Activated B cell treated with CpG ODN at 0.5 μM for 24 hours (primary cell): ENCODE data around the gene FLOT2. TPM values are rescaled to one million over a fixed set of nuclear protein-coding genes. Genes with fewer than 3 reads are reported as not detected.
A peak's percentile ranks its signal among the peaks of the same experiment; 100 is the strongest.
"Not testable (repeated sequence)": the region's sequence is repeated elsewhere in the genome, so short reads cannot be mapped to it uniquely, and the experiment has no call there.

Experiments used
- ATAC-seq: fragments of 200-7000 bp; cut with Tn5 transposase; one replicate; pipeline ENCODE4 v1.10.0; 2021; ENCODE audit warnings: low read depth, mild to moderate bottlenecking, moderate library complexity
- CTCF ChIA-PET: fragments of 350-600 bp; sonication (Branson Sonifier 250); formaldehyde crosslinking; loops from one replicate; lab custom pipeline; 2021; ENCODE audit warnings: antibody characterized with exemption; lab: Charles Lee
- POLR2A ChIA-PET: fragments of 350-600 bp; sonication (Branson Sonifier 250); formaldehyde crosslinking; loops from one replicate; lab custom pipeline; 2021; ENCODE audit warnings: antibody characterized with exemption; lab: Charles Lee
- DNase-seq: peaks from one replicate; pipeline ENCODE4 v3.0.0; 2022
- H3K27ac Mint-ChIP-seq: one replicate; pipeline ENCODE4 v1.8.0; 2020; ENCODE audit warnings: mixed read lengths
- H3K27me3 Mint-ChIP-seq: one replicate; pipeline ENCODE4 v1.8.0; 2021; ENCODE audit warnings: mixed read lengths
- H3K36me3 Mint-ChIP-seq: one replicate; pipeline ENCODE4 v1.8.0; 2021; ENCODE audit warnings: low read depth, mixed read lengths
- H3K4me1 Mint-ChIP-seq: one replicate; pipeline ENCODE4 v1.8.0; 2021; ENCODE audit warnings: mixed read lengths
- H3K4me3 Mint-ChIP-seq: one replicate; pipeline ENCODE4 v1.8.0; 2020; ENCODE audit warnings: mild to moderate bottlenecking, mixed read lengths
- H3K9me3 Mint-ChIP-seq: one replicate; pipeline ENCODE4 v1.8.0; 2020; ENCODE audit warnings: mixed read lengths
- CTCF ChIP-seq: fragments of 200-600 bp; IDR thresholded peaks from one replicate; pipeline ENCODE4 v1.8.0; 2022; ENCODE audit warnings: antibody characterized with exemption, mild to moderate bottlenecking
- intact Hi-C: fragments of 100-400 bp; cut with micrococcal nuclease; formaldehyde crosslinking; loops from one replicate; pipeline ENCODE4 v1.15.1; 2024
- total RNA-seq: library from RNA; stranded (reverse); gene quantifications from 2 replicates; pipeline ENCODE4 v1.2.3, GENCODE V29; 2022

FLOT2 gene
- total RNA-seq, 1 donor from 2014 or later: 321 TPM

DNA sequence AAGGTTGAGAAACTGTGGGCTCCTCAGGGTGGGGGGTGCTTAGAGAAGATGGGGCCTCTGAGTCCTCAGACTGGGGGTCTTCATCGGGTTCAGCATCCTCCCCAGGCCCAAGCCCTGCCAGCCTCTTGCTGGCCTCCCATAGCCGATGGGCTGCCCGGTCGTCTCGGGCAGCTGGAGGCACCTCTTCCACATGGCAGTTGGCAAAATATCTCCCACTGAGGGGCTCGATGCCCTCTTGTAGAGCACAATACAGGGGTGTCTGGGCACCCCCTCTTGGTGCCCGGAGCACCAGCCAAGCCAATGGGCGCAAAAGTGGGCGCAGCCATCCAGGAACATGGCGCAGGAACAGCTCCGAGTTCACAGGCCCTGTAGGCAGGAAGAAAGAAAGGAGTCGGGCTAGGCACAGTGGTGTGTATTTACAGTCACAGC is 1.0 kb upstream of the FLOT2 start:
- intact Hi-C loops: no loop called here
- no peak for DNase-seq
- no peak for ATAC-seq
- H3K27ac Mint-ChIP-seq: peak overlapping the region; percentile 86
- no peak for TF ChIP-seq CTCF
- POLR2A ChIA-PET: interaction anchor here (0.5 to 8.1 kb wide), 16 partner anchors 10 to 394 kb away, joined by 3 to 81 read pairs (median 10); partner anchors contain the start of genes FAM222B, NEK8, PHF12 and RPL23A
- H3K9me3 Mint-ChIP-seq: no peaks in the 10 kb centered on the region
- H3K27me3 Mint-ChIP-seq: no peaks in the 10 kb centered on the region
- H3K4me3 Mint-ChIP-seq: no peak overlapping the region
- peaks cover 41% of the 10 kb centered on the region for H3K36me3 Mint-ChIP-seq
- CTCF ChIA-PET: interaction anchor here (1.5 to 10.4 kb wide), 5 partner anchors 9 to 172 kb away, joined by 6 to 90 read pairs (median 11); partner anchors contain the start of genes FAM222B and TLCD1
- peaks cover 74% of the 10 kb centered on the region for H3K4me1 Mint-ChIP-seq

GRCh38 chr17:28897769-28898526 is 415 bp upstream of the FLOT2 start:
- Mint-ChIP-seq H3K4me1 (peaks cover 76% of the 10 kb centered on the region), H3K36me3 (peaks cover 45% of the 10 kb centered on the region), H3K4me3 (peak overlapping the region; percentile 96), H3K9me3 (no peaks in the 10 kb centered on the region), H3K27me3 (no peaks in the 10 kb centered on the region), H3K27ac (peak overlapping the region; percentile 86)
- no peak for DNase-seq
- TF ChIP-seq CTCF: no peak
- intact Hi-C loops: loop anchor here (1.0 kb wide), 3 partner anchors 10 to 170 kb away; partner anchors contain the start of gene NEK8
- ChIA-PET CTCF (interaction anchor here (0.6 to 10.4 kb wide), 8 partner anchors 9 to 171 kb away, joined by 3 to 90 read pairs (median 6); partner anchors contain the start of genes FAM222B and TLCD1), POLR2A (interaction anchor here (0.5 to 8.1 kb wide), 26 partner anchors 10 to 395 kb away, joined by 3 to 81 read pairs (median 6); partner anchors contain the start of genes ERAL1, FAM222B, NEK8 and PHF12)
- no peak for ATAC-seq

GRCh38 chr17:28896491-28896883 is 1.0 kb downstream of the FLOT2 start:
- Mint-ChIP-seq H3K4me3 (peak overlapping the region; percentile 96), H3K27me3 (no peaks in the 10 kb centered on the region), H3K27ac (peak overlapping the region; percentile 86), H3K4me1 (peaks cover 81% of the 10 kb centered on the region), H3K9me3 (no peaks in the 10 kb centered on the region), H3K36me3 (peaks cover 49% of the 10 kb centered on the region)
- no peak for TF ChIP-seq CTCF
- CTCF ChIA-PET: interaction anchor here (1.1 to 10.4 kb wide), 5 partner anchors 47 to 170 kb away, joined by 3 to 90 read pairs (median 11); partner anchors contain the start of genes FAM222B and TLCD1
- ATAC-seq: no peak
- no peak for DNase-seq
- POLR2A ChIA-PET: interaction anchor here (0.9 to 8.1 kb wide), 15 partner anchors 8 to 185 kb away, joined by 3 to 81 read pairs (median 11); partner anchors contain the start of genes ERAL1, NEK8, PHF12 and PROCA1
- intact Hi-C loops: no loop called here

GRCh38 chr17:28895794-28896447 is 1.6 kb downstream of the FLOT2 start:
- POLR2A ChIA-PET: interaction anchor here (0.6 to 8.1 kb wide), 13 partner anchors 8 to 185 kb away, joined by 3 to 81 read pairs (median 11); partner anchors contain the start of genes ERAL1, NEK8, PHF12 and TLCD1
- ATAC-seq: no peak
- H3K4me3 Mint-ChIP-seq: peak overlapping the region; percentile 96
- no peak for TF ChIP-seq CTCF
- intact Hi-C loops: no loop called here
- CTCF ChIA-PET: interaction anchor here (1.1 to 10.4 kb wide), 5 partner anchors 47 to 169 kb away, joined by 3 to 90 read pairs (median 11); partner anchors contain the start of genes FAM222B and TLCD1
- no peak for DNase-seq
- no peaks in the 10 kb centered on the region for H3K9me3 Mint-ChIP-seq
- H3K27me3 Mint-ChIP-seq: no peaks in the 10 kb centered on the region
- H3K27ac Mint-ChIP-seq: peak overlapping the region; percentile 86
- H3K36me3 Mint-ChIP-seq: peaks cover 55% of the 10 kb centered on the region
- peaks cover 82% of the 10 kb centered on the region for H3K4me1 Mint-ChIP-seq

GRCh38 chr17:28893248-28894183 is 4.0 kb downstream of the FLOT2 start:
- H3K36me3 Mint-ChIP-seq: peaks cover 47% of the 10 kb centered on the region

More at GRCh38 chr17:28893248-28894183, 4.0 kb downstream of the FLOT2 start:
- Mint-ChIP-seq H3K4me1 (peaks cover 88% of the 10 kb centered on the region), H3K27ac (peak overlapping the region; percentile 100), H3K4me3 (peak overlapping the region; percentile 84)
- peak; percentile 37 for DNase-seq
- POLR2A ChIA-PET: interaction anchor here (0.5 to 8.1 kb wide), 23 partner anchors 8 to 248 kb away, joined by 3 to 71 read pairs (median 7); partner anchors contain the start of genes DHRS13, ERAL1, FAM222B and NEK8
- H3K27me3 Mint-ChIP-seq, H3K9me3 Mint-ChIP-seq: not testable (repeated sequence)
- CTCF ChIA-PET: interaction anchor here (0.6 to 4.1 kb wide), 5 partner anchors 9 to 167 kb away, joined by 3 to 22 read pairs (median 4); partner anchors contain the start of genes DHRS13 and TLCD1
- intact Hi-C loops: loop anchor here (1.0 kb wide), 1 partner anchor 9 kb away; no protein-coding TSS in a partner anchor
- ATAC-seq: peak; percentile 9
